ENCODE measurements around the gene FNDC7.

DNA sequence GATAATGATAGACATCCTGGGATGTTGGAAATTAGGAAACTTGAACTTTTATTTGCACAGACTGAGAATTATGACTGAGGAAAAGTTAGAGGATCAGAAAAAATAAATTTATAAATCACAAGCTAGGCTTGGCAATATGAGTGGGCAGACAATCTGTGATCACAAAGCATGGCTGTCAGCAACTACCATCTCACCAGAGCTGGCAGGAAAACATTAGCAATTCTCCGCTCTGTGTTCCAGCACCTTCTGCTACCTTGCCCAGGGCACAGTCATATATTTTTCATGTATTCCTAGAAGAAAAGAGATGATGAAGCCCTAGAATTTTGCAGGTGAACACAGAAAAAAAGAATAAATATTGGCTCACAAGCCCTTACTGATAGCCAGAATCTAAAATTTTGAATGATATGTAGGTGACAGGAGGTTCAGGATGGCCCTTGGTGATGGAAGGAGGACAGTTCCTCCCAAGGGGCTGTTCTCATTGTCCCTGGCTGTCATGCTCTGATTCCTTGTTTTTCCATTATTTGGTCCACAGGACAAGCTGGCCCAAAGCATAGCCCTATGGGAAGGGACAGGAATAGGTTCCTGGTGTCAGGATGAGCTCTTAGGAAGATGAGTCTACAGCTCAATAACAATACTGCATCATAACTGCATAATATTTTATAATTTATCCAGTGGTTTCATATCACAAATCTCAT lies 21.6 kb downstream of the FNDC7 start:
- no peak for TF ChIP-seq TCF12 (IDR thresholded peaks at IDR 0.05; ENCODE audit: low read depth)
- no peak for TF ChIP-seq EGR1 (IDR thresholded peaks at IDR 0.05)
- TF ChIP-seq YY1 (IDR thresholded peaks at IDR 0.05; ENCODE audit: low read depth), result no peak
- no peak for TF ChIP-seq EP300 (IDR thresholded peaks at IDR 0.05; ENCODE audit: borderline replicate concordance)
- TF ChIP-seq, protein P1, sequence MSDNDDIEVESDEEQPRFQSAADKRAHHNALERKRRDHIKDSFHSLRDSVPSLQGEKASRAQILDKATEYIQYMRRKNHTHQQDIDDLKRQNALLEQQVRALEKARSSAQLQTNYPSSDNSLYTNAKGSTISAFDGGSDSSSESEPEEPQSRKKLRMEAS (IDR thresholded peaks at IDR 0.05), result no peak
- TF ChIP-seq CEBPB (IDR thresholded peaks at IDR 0.05), result no peak
- TF ChIP-seq ZBTB7A (IDR thresholded peaks at IDR 0.05; ENCODE audit: low read depth), result no peak
- TF ChIP-seq, protein P2, sequence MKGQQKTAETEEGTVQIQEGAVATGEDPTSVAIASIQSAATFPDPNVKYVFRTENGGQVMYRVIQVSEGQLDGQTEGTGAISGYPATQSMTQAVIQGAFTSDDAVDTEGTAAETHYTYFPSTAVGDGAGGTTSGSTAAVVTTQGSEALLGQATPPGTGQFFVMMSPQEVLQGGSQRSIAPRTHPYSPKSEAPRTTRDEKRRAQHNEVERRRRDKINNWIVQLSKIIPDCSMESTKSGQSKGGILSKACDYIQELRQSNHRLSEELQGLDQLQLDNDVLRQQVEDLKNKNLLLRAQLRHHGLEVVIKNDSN (IDR thresholded peaks at IDR 0.05), result no peak
- TF ChIP-seq RAD21 (IDR thresholded peaks at IDR 0.05; ENCODE audit: low read depth), result no peak
- no peak for TF ChIP-seq TAF1 (IDR thresholded peaks at IDR 0.05; ENCODE audit: low read depth)
- TF ChIP-seq TEAD4 (IDR thresholded peaks at IDR 0.05), result no peak
- TF ChIP-seq, protein P3, sequence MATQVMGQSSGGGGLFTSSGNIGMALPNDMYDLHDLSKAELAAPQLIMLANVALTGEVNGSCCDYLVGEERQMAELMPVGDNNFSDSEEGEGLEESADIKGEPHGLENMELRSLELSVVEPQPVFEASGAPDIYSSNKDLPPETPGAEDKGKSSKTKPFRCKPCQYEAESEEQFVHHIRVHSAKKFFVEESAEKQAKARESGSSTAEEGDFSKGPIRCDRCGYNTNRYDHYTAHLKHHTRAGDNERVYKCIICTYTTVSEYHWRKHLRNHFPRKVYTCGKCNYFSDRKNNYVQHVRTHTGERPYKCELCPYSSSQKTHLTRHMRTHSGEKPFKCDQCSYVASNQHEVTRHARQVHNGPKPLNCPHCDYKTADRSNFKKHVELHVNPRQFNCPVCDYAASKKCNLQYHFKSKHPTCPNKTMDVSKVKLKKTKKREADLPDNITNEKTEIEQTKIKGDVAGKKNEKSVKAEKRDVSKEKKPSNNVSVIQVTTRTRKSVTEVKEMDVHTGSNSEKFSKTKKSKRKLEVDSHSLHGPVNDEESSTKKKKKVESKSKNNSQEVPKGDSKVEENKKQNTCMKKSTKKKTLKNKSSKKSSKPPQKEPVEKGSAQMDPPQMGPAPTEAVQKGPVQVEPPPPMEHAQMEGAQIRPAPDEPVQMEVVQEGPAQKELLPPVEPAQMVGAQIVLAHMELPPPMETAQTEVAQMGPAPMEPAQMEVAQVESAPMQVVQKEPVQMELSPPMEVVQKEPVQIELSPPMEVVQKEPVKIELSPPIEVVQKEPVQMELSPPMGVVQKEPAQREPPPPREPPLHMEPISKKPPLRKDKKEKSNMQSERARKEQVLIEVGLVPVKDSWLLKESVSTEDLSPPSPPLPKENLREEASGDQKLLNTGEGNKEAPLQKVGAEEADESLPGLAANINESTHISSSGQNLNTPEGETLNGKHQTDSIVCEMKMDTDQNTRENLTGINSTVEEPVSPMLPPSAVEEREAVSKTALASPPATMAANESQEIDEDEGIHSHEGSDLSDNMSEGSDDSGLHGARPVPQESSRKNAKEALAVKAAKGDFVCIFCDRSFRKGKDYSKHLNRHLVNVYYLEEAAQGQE (IDR thresholded peaks at IDR 0.05; ENCODE audit: low read depth), result no peak
- TF ChIP-seq FOXM1 (IDR thresholded peaks at IDR 0.05; ENCODE audit: borderline replicate concordance, low read depth), result no peak
- TF ChIP-seq CREB1 (IDR thresholded peaks at IDR 0.05; ENCODE audit: low read depth), result no peak

Measured in Ishikawa (cell line).